Amygdala (tissue), 56 donors: ENCODE data around the gene UNC13A.

Experiments
- DNase-seq, 56 donors: peaks; one replicate each; lab custom pipeline; 2025; lab: John Stamatoyannopoulos, UW

Gene UNC13A

DNA sequence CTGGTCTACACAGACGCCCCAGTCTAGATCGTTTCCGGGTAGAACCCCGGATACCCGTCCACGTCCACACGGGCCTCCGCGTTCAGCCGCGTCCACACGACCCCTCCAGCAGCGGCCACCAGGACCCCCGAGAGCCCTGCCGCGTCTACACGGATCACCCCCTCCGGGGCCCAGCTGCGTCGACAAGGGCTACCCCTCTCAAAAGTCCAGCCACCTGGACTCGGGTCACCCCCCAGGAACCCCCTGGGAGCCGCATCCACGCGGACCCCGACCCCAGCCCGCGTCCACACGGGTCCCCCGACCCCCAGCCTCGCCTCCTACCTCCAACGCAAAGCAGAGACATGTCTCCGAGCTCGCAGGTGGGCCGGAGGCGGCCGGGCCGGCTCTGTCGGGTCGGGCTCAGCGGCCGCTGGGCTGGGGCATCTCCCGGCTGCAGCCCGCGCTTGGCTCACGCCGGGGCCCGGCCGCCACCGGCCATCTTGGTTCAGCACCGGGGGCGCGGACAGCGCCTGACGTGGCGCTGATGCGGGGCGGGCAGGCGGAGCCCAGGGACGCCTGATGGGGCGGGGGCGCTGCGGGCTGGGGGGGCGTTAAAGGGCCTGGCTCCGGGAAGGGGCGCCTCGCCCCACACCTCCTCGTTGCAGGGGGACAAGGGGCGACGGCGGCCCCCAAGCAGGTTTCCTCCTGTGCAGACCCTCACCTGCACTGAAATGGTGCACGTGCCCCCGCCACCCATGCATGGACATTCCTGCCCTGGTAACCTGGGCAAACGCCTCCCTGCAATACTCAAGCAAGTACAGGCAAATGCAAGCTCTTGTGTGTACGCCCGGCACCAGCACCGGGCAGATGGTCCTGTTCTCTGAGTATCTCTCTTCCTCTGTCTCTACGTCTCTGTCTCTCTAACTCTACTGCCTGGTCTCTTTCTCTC is at the start of gene UNC13A:
Gene UNC13A, minus strand, starts transcription at position 498 of the 928 bp plus-strand sequence. Its CDS starts 155 bp downstream, at position 343.
- peak in 44 of 56 donors; percentile 7 to 69 (median 32) for DNase-seq

DNA sequence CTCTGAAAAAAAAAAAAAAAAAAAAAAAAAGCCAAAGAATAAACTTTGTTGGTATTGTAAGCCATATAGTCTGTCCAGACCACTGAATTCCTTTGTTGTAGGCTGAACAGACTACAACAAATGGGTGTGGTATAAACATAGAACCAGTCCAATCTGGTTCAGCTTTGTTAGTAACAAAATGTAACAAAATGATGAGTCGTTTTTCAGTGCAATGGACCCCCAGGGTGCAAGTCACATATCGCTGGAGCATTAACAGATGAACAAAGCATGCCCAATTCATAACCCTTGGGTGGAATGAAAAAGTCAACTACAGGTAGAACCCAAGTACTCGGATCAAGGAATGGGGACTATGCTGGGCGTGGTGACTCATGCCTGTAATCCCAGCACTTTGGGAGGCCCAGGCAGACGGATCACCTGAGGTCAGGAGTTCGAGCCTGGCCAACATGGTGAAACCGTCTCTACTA is 49.6 kb upstream of the UNC13A start:
- DNase-seq = no peak

DNA sequence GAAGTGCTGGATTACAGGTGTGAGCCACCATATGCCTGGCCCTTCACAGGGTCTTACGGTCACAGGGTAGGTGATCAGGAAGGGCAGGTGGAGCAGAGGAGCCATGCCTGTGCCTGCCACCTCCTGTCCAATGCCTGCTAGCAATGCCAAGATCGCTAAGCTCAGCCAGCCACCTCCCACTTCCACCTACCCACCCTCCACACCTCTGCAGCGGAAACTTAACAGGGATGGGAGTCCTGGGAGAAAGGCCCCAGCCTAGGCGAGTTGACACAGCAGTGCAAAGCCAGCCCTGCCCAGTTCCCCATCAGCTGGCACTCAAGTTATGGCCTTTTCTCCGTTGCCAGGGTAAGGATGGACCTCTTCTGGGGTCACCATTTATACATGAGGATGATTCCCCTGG is 47.3 kb upstream of the UNC13A start:
- DNase-seq = no peak

DNA sequence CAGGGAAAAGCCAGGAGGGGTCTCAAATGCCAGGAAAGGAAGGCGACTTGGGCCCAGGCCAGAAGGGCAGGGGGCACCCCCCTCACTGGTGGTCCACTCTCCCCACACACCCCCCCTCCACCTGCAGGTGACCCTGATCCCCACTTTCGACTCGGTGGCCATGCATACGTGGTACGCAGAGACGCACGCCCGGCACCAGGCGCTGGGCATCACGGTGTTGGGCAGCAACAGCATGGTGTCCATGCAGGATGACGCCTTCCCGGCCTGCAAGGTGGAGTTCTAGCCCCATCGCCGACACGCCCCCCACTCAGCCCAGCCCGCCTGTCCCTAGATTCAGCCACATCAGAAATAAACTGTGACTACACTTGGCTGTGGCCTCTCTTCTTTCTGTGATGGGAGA is 46.0 kb upstream of the UNC13A start:
- no peak for DNase-seq

DNA sequence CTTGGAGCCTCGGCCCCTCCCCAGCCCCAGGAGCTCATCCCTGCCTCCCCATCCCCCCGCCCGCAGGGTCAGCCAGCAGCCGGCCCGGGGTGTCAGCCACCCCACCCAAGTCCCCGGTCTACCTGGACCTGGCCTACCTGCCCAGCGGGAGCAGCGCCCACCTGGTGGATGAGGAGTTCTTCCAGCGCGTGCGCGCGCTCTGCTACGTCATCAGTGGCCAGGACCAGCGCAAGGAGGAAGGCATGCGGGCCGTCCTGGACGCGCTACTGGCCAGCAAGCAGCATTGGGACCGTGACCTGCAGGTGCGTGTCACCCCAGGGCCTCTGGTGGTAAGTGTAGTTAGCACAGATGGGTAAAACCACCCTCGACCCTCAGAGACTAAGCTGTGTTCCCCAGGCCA is 45.0 kb upstream of the UNC13A start:
- DNase-seq = no peak

DNA sequence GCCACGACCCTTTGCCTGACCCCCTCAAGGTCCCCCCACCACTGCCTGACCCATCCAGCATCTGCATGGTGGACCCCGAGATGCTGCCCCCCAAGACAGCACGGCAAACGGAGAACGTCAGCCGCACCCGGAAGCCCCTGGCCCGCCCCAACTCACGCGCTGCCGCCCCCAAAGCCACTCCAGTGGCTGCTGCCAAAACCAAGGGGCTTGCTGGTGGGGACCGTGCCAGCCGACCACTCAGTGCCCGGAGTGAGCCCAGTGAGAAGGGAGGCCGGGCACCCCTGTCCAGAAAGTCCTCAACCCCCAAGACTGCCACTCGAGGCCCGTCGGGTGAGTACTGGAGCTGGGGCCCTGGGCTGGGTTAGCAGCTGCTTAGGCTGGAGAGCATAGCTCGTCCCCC is 39.7 kb upstream of the UNC13A start:
- no peak for DNase-seq

DNA sequence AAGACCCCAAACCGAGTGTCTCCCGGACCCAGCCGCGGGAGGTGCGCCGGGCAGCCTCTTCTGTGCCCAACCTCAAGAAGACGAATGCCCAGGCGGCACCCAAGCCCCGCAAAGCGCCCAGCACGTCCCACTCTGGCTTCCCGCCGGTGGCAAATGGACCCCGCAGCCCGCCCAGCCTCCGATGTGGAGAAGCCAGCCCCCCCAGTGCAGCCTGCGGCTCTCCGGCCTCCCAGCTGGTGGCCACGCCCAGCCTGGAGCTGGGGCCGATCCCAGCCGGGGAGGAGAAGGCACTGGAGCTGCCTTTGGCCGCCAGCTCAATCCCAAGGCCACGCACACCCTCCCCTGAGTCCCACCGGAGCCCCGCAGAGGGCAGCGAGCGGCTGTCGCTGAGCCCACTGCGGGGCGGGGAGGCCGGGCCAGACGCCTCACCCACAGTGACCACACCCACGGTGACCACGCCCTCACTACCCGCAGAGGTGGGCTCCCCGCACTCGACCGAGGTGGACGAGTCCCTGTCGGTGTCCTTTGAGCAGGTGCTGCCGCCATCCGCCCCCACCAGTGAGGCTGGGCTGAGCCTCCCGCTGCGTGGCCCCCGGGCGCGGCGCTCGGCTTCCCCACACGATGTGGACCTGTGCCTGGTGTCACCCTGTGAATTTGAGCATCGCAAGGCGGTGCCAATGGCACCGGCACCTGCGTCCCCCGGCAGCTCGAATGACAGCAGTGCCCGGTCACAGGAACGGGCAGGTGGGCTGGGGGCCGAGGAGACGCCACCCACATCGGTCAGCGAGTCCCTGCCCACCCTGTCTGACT is 39.0 kb upstream of the UNC13A start:
- DNase-seq = no peak

DNA sequence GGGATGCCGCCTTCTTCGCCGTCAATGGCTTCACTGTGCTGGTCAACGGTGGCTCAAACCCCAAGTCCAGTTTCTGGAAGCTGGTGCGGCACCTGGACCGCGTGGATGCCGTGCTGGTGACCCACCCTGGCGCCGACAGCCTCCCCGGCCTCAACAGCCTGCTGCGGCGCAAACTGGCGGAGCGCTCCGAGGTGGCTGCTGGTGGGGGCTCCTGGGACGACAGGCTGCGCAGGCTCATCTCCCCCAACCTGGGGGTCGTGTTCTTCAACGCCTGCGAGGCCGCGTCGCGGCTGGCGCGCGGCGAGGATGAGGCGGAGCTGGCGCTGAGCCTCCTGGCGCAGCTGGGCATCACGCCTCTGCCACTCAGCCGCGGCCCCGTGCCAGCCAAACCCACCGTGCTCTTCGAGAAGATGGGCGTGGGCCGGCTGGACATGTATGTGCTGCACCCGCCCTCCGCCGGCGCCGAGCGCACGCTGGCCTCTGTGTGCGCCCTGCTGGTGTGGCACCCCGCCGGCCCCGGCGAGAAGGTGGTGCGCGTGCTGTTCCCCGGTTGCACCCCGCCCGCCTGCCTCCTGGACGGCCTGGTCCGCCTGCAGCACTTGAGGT is 38.1 kb upstream of the UNC13A start:
- no peak for DNase-seq

DNA sequence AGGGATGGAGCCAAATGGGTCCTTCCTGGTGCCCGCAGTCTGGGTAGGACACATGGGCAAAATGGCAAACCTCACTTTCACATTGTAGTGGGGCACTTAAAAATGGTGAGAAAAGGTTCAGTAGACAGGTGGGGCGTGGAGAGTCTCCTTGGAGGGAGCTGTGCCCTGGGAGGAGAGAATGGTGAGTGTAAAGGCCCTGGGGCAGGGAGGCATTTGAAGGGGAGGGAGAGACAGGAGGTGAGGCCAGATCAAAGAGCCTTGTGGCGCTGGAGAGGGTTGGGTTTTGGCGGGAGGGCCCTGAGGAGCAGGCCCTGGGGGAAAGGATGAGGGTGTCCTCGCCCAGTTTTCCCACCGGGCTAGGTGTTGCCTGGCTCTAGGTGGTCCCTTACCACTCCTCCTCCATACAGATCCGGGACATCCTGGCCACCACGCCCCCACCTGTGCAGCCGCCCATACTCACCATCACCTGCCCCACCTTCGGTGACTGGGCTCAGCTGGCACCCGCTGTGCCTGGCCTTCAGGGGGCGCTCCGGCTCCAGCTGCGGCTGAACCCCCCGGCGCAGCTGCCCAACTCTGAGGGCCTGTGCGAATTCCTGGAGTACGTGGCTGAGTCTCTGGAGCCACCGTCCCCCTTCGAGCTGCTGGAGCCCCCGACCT is 37.4 kb upstream of the UNC13A start:
- DNase-seq = no peak

DNA sequence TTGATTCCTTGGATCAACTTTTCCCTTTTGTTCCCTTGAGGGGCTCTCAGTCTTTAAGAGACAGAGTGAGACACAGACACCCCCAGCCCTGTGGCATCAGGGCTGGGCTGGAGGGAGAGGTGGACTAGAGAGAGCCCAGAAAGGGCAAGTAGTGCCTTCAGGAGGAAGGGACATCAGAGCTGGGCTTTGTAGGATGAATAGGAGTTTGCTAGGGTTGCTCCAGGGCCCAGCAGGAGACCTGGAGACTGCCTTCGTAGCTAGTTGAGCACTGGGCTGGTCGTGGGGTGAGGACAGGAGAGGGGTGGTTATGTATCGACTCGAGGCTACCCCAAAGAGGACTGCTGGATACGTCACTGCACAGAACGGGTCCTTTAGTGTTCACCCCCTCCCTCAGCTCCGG is 36.5 kb upstream of the UNC13A start:
- DNase-seq = no peak

DNA sequence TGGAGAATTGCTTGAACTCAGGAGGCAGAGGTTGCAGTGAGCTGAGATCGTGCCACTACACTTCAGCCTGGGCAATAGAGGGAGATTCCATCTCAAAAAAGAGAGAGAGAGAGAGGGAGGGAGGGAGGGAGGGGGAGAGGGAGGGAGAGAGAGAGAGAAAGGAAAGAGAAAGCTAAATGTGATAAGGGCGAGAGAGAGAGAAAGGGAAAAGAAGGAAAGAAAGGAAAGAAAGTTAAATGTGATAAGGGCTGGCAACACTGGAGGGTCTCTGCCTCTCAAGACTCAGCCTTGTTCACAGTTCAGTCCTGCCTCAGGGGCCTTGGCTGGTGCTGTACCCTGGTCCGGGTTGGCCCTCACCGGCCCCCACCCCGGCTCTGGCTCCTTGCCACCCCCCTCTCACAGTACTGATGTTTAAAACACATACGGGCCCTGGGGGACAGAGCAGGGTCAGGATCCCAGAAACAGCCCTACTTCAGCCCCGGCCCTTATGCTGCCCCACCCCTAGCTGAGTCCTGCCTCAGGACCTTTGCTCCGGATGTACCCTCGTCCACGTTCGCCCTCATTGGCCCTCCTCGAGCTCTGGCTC is 34.6 kb upstream of the UNC13A start:
- DNase-seq = no peak

DNA sequence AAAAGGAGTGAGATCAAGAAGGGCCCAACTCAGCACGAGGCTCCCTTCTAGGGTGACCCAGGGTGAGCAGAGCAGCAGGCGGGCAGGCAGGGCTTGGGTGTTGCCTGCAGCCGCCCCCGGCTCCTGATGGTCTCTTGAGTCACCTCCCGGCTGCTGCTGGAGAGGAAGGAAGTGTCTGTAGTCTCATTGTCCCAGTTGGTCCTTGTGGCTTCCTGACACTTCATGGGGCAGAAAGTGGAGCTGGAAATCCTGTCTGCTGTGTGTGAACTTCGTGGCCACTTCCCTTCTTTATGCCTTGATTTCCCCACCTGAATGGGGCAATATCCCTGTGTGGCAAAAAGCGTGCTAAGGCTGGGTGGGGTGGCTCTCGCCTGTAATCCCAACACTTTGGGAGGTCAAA is 33.7 kb upstream of the UNC13A start:
- DNase-seq = peak in 5 of 56 donors; percentile 15 to 24 (median 16)

DNA sequence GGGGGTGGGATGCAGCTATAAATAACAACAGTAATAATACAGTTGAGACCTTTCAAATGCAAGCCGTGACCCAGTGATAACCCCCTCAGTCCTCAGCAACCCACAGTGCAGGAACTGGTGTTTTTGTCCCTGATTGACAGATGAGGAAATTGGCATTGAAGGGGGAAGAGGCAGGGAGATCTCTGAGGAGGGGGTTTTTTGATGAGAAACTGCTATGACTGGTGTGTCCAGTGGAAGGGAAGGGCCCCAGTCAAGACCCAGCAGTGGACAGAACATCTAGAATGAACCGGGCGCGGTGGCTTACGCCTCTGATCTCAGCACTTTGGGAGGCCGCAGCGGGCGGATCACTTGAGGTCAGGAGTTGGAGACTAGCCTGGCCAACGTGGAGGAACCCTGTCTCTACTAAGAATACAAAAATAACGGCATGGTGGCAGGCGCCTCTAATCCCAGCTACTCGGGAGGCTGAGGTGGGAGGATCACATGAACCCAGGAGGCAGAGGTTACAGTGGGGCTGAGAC is 33.0 kb upstream of the UNC13A start:
- no peak for DNase-seq

DNA sequence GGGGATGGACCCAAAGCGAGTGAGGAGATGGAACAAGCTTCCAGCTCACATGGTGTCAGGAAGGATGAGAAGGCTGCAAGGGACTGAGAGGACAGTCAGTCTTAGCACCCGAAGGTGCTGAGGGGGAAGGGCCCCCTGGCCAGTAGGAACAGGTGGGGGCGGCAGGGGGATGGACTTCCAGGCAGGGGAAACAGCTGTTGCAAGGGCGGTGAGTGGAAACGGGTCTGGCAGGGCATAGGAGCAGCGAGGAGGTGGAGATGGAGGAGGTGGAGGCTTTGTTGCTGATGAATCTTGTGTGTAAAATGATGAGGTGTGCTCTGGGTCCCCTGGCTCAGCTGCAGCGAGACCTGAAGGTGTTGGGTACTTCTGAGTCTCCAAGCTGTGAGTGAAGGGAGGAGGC is 32.3 kb upstream of the UNC13A start:
- DNase-seq = peak in 2 of 56 donors; percentile 6 to 10

DNA sequence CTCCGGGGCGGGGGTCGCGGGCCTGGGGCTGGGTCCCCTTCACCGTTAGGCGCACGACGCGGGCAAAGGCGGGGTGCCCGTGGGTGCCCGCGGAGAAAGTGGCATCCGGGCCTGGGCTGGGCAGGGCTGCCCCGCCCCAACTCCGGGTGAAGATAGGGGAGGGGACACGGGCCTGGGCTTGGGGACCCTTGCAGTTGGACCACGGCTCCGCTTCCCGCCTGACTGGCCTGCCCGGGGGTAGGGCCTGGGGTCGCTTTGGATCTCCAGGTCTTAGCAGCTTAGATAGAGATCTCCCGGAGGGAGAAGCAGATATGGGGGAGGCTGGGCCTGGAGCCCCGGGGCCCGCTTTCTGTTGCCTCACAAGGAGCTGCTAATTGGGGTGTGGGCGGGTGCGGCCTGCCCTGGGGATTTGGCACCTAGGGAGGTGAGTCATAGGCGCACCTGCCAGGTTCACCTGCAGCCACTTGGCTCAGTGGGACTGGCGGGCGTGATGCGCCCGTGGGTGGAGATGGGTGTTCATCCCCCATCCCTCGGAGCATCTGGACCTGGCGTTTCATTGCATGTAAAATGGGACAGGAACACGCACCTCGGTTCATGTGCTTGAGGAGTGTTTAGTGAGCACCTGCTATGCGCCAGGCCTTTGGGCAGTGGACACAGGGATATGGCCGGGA is 31.7 kb upstream of the UNC13A start:
- DNase-seq = peak in 7 of 56 donors; percentile 6 to 42 (median 22)

DNA sequence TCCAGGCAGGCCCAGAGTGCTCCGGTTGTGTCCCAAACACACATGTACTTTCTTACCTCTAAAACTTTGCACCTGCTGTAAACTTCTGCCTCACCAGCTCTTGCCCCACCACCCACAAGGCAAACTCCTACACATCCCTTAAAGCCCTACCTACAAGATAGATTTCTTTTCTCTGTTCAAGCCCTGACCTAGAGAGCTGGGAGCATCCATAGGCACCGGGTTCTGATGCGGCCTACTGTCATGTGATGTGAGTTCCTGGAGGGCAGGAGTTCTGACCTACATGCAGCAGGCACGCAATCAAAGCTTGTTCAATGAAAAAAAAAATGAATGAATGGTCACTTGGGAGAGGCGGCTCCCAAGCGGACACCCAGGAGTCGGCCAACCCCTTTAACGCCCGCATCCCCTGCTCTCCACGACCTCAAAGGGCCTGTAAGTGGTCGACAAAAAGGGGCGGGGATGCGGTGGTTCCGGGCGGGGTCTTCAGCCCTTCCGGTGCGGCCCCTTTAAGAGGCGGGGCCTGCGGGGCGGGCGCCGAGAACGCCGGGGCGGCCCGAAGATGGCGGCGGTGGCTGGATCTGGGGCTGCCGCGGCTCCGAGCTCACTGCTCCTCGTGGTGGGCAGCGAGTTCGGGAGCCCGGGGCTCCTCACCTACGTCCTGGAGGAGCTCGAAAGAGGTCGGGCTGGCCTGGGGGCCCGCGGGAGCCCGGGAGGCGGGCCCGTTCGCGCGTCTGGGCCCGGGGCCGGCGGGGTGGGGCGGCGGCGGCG is 31.0 kb upstream of the UNC13A start, which contains the start of gene MAP1S:
Gene MAP1S, plus strand, starts transcription at position 534 of the 765 bp plus-strand sequence. Its CDS starts 23 bp downstream, at position 557.
- DNase-seq = peak in 32 of 56 donors; percentile 7 to 72 (median 37)

DNA sequence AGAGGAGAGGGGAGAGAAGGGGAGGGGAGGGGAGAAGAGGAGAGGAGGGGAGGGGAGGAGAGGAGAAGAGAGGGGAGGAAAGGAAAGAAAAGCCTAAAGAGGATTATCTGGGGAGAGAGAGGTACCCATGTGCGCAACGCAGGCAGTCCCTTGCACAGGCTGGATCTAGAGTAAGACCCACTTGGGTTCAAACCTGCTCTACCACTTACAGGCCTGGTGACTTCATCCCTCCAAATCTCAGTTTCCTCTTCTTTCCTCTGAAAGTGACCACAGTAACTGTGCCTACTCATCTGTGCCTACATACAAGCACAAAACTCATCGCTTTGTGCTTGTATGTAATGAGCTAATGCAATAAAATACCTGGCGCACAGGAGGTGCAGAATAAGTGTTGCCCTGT is 30.4 kb upstream of the UNC13A start:
- no peak for DNase-seq

DNA sequence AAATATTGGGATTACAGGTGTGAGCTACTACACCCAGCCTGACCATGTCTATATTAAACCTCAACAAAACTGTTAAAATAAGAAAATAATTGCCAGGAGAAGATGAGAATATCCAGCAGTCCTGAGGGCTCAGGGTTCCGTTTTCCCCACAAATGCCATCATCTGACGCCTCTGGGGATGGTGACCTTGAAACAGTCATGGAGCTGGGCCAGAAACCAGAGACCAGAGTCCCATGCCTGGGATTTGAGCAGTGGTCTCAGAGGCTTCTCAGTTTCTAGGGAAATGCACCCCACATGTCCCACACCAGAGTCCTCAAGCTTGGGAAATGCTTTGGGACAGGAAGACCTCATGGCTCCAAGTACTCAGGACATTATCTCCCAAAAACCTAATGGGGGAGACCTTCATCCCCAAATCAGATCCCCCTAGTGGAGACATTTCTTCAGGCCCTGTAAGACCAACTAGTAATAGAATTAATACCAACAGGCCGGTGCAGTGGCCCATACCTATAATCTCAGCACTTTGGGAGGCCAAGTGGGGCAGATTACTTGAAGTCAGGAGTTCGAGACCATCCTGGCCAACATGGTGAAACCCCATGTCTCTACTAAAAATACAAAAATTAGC is 28.3 kb upstream of the UNC13A start:
- DNase-seq = no peak
